Calu3 (cell line): ENCODE data around the gene DNASE1L1. TPM values are rescaled to one million over a fixed set of nuclear protein-coding genes. Genes with fewer than 3 reads are reported as not detected.
A peak's percentile ranks its signal among the peaks of the same experiment; 100 is the strongest.

Experiments used
- BruUV-seq: library from RNA; stranded (reverse); fragments of 400-500 nt; replicated peaks from 2 replicates; lab custom pipeline; 2021; lab: Mats Ljungman, UMichigan
- CTCF ChIA-PET: fragments of 300-600 bp; sonication (Branson Sonifier 250); formaldehyde crosslinking; loops from one replicate; lab custom pipeline; 2022; ENCODE audit warnings: antibody characterized with exemption; lab: Charles Lee
- DNase-seq: peaks from one replicate; pipeline ENCODE4 v3.0.0; 2022
- H3K27ac Mint-ChIP-seq: one replicate; pipeline ENCODE4 v1.8.0; 2022; ENCODE audit warnings: mixed read lengths; ENCODE audit not compliant: unreplicated experiment
- H3K27me3 Mint-ChIP-seq: one replicate; pipeline ENCODE4 v1.8.0; 2022; ENCODE audit warnings: mixed read lengths; ENCODE audit not compliant: unreplicated experiment
- H3K36me3 Mint-ChIP-seq: one replicate; pipeline ENCODE4 v1.8.0; 2022; ENCODE audit warnings: mild to moderate bottlenecking, moderate library complexity, mixed read lengths; ENCODE audit not compliant: insufficient read depth, unreplicated experiment
- H3K4me1 Mint-ChIP-seq: one replicate; pipeline ENCODE4 v1.8.0; 2022; ENCODE audit warnings: mild to moderate bottlenecking, low read depth, mixed read lengths; ENCODE audit not compliant: unreplicated experiment
- H3K4me3 Mint-ChIP-seq: one replicate; pipeline ENCODE4 v1.8.0; 2022; ENCODE audit warnings: mild to moderate bottlenecking, low read depth, moderate library complexity, mixed read lengths; ENCODE audit not compliant: unreplicated experiment
- H3K9me3 Mint-ChIP-seq: one replicate; pipeline ENCODE4 v1.8.0; 2022; ENCODE audit warnings: low read depth, mixed read lengths; ENCODE audit not compliant: unreplicated experiment
- intact Hi-C: fragments of 100-400 bp; cut with micrococcal nuclease; formaldehyde crosslinking; loops from one replicate; pipeline ENCODE4 v1.10.0; 2022; ENCODE audit not compliant: unreplicated experiment
- total RNA-seq: library from RNA; stranded (reverse); gene quantifications from 2 replicates; pipeline ENCODE4 v1.2.3, GENCODE V29; 2022
- TF ChIP-seq, protein P1 (sequence below): fragments of 200-600 bp; IDR thresholded peaks from one replicate; pipeline ENCODE4 v1.8.0; 2022; ENCODE audit warnings: antibody characterized with exemption; ENCODE audit not compliant: unreplicated experiment

Gene DNASE1L1
- total RNA-seq, 1 experiment from 2014 or later = 30.6 TPM

DNA sequence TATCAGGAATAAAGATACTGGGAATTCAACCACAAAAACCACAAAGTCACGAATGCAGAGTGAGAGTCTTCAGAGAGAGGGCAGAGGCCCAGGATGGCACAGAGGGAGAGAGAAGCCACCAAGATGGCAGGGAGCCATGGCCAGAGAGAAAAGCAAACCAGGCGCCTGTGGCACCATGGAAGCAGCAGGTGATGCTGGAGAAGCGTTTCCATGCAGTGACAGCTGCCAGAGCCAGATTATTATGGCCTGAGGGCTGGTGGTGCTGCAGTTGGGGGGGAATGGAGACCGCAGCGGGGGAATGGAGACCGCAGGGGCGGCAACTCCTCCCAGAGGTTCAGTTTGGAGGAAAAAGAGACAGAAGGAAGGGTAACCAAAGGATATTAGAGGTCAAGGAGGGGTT lies 8.1 kb upstream of the DNASE1L1 start:
- no peaks in the 10 kb centered on the region for H3K4me1 Mint-ChIP-seq
- H3K4me3 Mint-ChIP-seq = no peak overlapping the region
- BruUV-seq = no TSS peak
- H3K27ac Mint-ChIP-seq = no peak overlapping the region
- H3K9me3 Mint-ChIP-seq = no peaks in the 10 kb centered on the region
- H3K36me3 Mint-ChIP-seq = peaks cover 41% of the 10 kb centered on the region
- H3K27me3 Mint-ChIP-seq = no peaks in the 10 kb centered on the region
- TF ChIP-seq, protein P1, sequence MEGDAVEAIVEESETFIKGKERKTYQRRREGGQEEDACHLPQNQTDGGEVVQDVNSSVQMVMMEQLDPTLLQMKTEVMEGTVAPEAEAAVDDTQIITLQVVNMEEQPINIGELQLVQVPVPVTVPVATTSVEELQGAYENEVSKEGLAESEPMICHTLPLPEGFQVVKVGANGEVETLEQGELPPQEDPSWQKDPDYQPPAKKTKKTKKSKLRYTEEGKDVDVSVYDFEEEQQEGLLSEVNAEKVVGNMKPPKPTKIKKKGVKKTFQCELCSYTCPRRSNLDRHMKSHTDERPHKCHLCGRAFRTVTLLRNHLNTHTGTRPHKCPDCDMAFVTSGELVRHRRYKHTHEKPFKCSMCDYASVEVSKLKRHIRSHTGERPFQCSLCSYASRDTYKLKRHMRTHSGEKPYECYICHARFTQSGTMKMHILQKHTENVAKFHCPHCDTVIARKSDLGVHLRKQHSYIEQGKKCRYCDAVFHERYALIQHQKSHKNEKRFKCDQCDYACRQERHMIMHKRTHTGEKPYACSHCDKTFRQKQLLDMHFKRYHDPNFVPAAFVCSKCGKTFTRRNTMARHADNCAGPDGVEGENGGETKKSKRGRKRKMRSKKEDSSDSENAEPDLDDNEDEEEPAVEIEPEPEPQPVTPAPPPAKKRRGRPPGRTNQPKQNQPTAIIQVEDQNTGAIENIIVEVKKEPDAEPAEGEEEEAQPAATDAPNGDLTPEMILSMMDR = no peak
- no peak for DNase-seq
- CTCF ChIA-PET = no interaction called here
- intact Hi-C loops = no loop called here

DNA sequence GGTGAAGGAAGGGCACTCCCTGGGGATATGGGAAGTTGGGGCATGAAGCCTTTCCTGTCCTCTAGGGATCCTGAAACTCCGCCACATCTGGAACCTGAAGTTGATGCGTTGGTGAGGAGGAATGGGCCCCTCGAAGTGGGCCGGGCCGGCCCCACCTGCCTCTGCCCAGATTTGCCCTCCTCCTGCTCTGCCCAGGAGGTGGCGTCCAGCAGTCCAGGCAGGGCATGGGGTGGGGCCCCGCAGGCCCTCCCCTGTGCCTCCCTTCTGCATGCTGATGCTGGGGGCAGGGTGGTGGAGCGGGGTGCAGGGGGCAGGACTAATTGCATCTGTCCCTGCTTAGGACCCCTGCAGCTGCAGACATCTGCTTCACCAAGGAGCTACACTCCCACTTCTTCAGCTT lies 4.1 kb upstream of the DNASE1L1 start:
- DNase-seq = no peak
- BruUV-seq = no TSS peak
- peaks cover 55% of the 10 kb centered on the region for H3K36me3 Mint-ChIP-seq
- CTCF ChIA-PET = no interaction called here
- no peaks in the 10 kb centered on the region for H3K27me3 Mint-ChIP-seq
- no peak overlapping the region for H3K4me3 Mint-ChIP-seq
- TF ChIP-seq, protein P1 = no peak
- peaks cover 18% of the 10 kb centered on the region for H3K4me1 Mint-ChIP-seq
- H3K9me3 Mint-ChIP-seq = no peaks in the 10 kb centered on the region
- H3K27ac Mint-ChIP-seq = no peak overlapping the region
- intact Hi-C loops = no loop called here

DNA sequence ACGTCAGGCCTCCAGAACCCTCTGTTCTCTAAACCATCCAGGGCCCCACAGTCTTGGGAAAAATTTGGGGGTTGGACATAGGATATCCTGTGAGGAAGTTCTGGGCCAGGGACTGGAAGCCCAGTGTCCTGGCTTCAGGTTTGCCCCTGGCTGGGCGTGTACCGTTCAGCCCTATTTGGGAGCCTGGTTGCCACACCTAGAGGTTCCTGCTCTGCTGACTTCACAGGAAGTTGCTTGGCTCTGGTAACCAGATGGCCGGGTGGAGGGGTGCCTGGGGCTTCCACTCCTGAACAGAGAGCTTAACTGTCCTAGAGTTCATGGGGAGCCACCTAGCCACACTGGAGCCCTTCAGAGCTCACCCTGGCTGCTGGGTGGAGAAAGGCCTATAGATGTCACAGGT lies 3.4 kb upstream of the DNASE1L1 start:
- peaks cover 19% of the 10 kb centered on the region for H3K4me1 Mint-ChIP-seq
- no peaks in the 10 kb centered on the region for H3K27me3 Mint-ChIP-seq
- intact Hi-C loops = no loop called here
- no TSS peak for BruUV-seq
- no peak for DNase-seq
- peaks cover 55% of the 10 kb centered on the region for H3K36me3 Mint-ChIP-seq
- no peaks in the 10 kb centered on the region for H3K9me3 Mint-ChIP-seq
- peak overlapping the region; percentile 86 for H3K4me3 Mint-ChIP-seq
- CTCF ChIA-PET = interaction anchor here (1.5 kb wide), 1 partner anchor 114 kb away, joined by 3 read pairs; no protein-coding TSS in a partner anchor
- TF ChIP-seq, protein P1 = no peak
- no peak overlapping the region for H3K27ac Mint-ChIP-seq

DNA sequence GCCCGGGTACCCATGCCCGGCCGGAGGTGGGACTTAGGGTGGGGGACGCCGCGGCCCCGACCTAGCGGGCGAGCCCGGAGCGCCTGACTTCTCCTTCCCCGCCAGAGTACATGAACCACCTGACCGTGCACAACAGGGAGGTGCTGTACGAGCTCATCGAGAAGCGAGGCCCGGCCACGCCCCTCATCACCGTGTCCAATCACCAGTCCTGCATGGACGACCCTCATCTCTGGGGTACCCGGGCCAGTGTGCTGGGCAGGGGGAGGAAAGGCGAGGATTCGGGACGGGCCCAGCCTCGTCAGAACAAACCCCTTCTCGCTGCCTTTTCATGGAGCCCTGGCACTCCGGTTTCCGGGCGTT lies 2.9 kb upstream of the DNASE1L1 start:
- Mint-ChIP-seq H3K4me3 (peak overlapping the region; percentile 86), H3K27me3 (no peaks in the 10 kb centered on the region), H3K36me3 (peaks cover 55% of the 10 kb centered on the region), H3K9me3 (no peaks in the 10 kb centered on the region), H3K27ac (no peak overlapping the region), H3K4me1 (peaks cover 19% of the 10 kb centered on the region)
- CTCF ChIA-PET = interaction anchor here (0.5 to 1.5 kb wide), 3 partner anchors 98 to 1181 kb away, joined by 3 to 4 read pairs (median 3); no protein-coding TSS in a partner anchor
- peak; percentile 60 for DNase-seq
- TF ChIP-seq, protein P1 = no peak
- no TSS peak for BruUV-seq
- intact Hi-C loops = no loop called here
